SW480 (cell line): ENCODE measurements around the gene ULBP1.
"Not testable (repeated sequence)": the region's sequence is repeated elsewhere in the genome, so short reads cannot be mapped to it uniquely, and the experiment has no call there.

Source experiments
- DNase-seq: peaks from one replicate; pipeline ENCODE4 v3.0.0-alpha.2; 2016; ENCODE audit warnings: low spot score

ULBP1 gene

GRCh38 chr6:149953390-149953789, 10.4 kb upstream of the ULBP1 start:
- not testable (repeated sequence) for DNase-seq

- not testable (repeated sequence) for DNase-seq
Observed at GRCh38 chr6:149953934-149954327, 9.8 kb upstream of the ULBP1 start.

GRCh38 chr6:149954328-149954983, 9.3 kb upstream of the ULBP1 start:
- not testable (repeated sequence) for DNase-seq

- not testable (repeated sequence) for DNase-seq
Observed at GRCh38 chr6:149954984-149955653, 8.6 kb upstream of the ULBP1 start.

- DNase-seq, result not testable (repeated sequence)
Observed at GRCh38 chr6:149955654-149956317, 8.0 kb upstream of the ULBP1 start.

GRCh38 chr6:149958124-149958523, 5.6 kb upstream of the ULBP1 start:
- DNase-seq, result not testable (repeated sequence)

GRCh38 chr6:149959806-149960205, 3.9 kb upstream of the ULBP1 start:
- DNase-seq, result not testable (repeated sequence)

- no peak for DNase-seq
Observed at GRCh38 chr6:149960488-149960887, 3.3 kb upstream of the ULBP1 start.

GRCh38 chr6:149961728-149962425, 1.9 kb upstream of the ULBP1 start:
- peak; percentile 35 for DNase-seq

- no peak for DNase-seq
Observed at GRCh38 chr6:149962461-149963211, 1.1 kb upstream of the ULBP1 start.

GRCh38 chr6:149963212-149963461, 606 bp upstream of the ULBP1 start:
- peak; percentile 84 for DNase-seq

GRCh38 chr6:149964308-149965193, 808 bp downstream of the ULBP1 start:
- DNase-seq, result no peak

- no peak for DNase-seq
Observed at GRCh38 chr6:149965194-149966020, 1.7 kb downstream of the ULBP1 start.

- not testable (repeated sequence) for DNase-seq
Observed at GRCh38 chr6:149966319-149966718, 2.6 kb downstream of the ULBP1 start.

- no peak for DNase-seq
Observed at GRCh38 chr6:149967591-149967990, 3.8 kb downstream of the ULBP1 start.

GRCh38 chr6:149967999-149968398, 4.3 kb downstream of the ULBP1 start:
- not testable (repeated sequence) for DNase-seq

GRCh38 chr6:149968909-149969308, 5.2 kb downstream of the ULBP1 start:
- not testable (repeated sequence) for DNase-seq

GRCh38 chr6:149969635-149970034, 5.9 kb downstream of the ULBP1 start:
- DNase-seq, result no peak

GRCh38 chr6:149974394-149974793, 10.7 kb downstream of the ULBP1 start:
- DNase-seq, result not testable (repeated sequence)

GRCh38 chr6:149974825-149975224, 11.1 kb downstream of the ULBP1 start:
- no peak for DNase-seq
